ENCODE data around the gene HEXD.
"Not testable (repeated sequence)": the region's sequence is repeated elsewhere in the genome, so short reads cannot be mapped to it uniquely, and the experiment has no call there.

The HEXD gene

GRCh38 chr17:82376042-82376730 is 42.0 kb upstream of the HEXD start:
- no peak for TF ChIP-seq CTCF (IDR thresholded peaks at IDR 0.05; ENCODE audit: borderline replicate concordance, extremely low read depth, low read length, poor library complexity, severe bottlenecking)
- no peak for TF ChIP-seq EZH2 (IDR thresholded peaks at IDR 0.05; ENCODE audit: borderline replicate concordance, low read depth, low read length, severe bottlenecking)
- Histone ChIP-seq H3K9me3 (ENCODE audit: insufficient read depth, low read length, severe bottlenecking) (no peaks in the 10 kb centered on the region), H3K4me2 (ENCODE audit: insufficient read depth, low read length) (no peak overlapping the region), H3K27me3 (ENCODE audit: insufficient read depth, low read length, poor library complexity) (no peaks in the 10 kb centered on the region), H3K36me3 (ENCODE audit: insufficient read depth, low read length) (no peaks in the 10 kb centered on the region), H3K9ac (ENCODE audit: low read depth, low read length) (no peak overlapping the region), H4K20me1 (ENCODE audit: insufficient read depth, low read length) (no peaks in the 10 kb centered on the region), H2AFZ (ENCODE audit: low read depth, low read length) (no peak overlapping the region), H3K79me2 (ENCODE audit: insufficient read depth, low read length) (no peaks in the 10 kb centered on the region), H3K4me1 (ENCODE audit: insufficient read depth, low read length) (no peaks in the 10 kb centered on the region), H3K4me3 (ENCODE audit: low read depth in 1 of 2, low read length in 2 of 2) (no peak overlapping the region), H3K27ac (ENCODE audit: low read length) (no peak overlapping the region)
- ATAC-seq (ENCODE audit: insufficient read depth, low read depth) (peak; percentile 11; the same call in 1 of the 3 replicates), DNase-seq (no peak)

GRCh38 chr17:82377294-82377693 is 40.9 kb upstream of the HEXD start:
- not testable (repeated sequence) for H3K9me3 ChIP-seq (ENCODE audit: insufficient read depth, low read length, severe bottlenecking); H3K9ac ChIP-seq (ENCODE audit: low read depth, low read length); H3K4me1 ChIP-seq (ENCODE audit: insufficient read depth, low read length); DNase-seq; H3K27ac ChIP-seq (ENCODE audit: low read length); H3K79me2 ChIP-seq (ENCODE audit: insufficient read depth, low read length); H4K20me1 ChIP-seq (ENCODE audit: insufficient read depth, low read length); H3K36me3 ChIP-seq (ENCODE audit: insufficient read depth, low read length); H2AFZ ChIP-seq (ENCODE audit: low read depth, low read length); H3K4me2 ChIP-seq (ENCODE audit: insufficient read depth, low read length); H3K27me3 ChIP-seq (ENCODE audit: insufficient read depth, low read length, poor library complexity); ATAC-seq (ENCODE audit: insufficient read depth, low read depth); H3K4me3 ChIP-seq (ENCODE audit: low read depth in 1 of 2, low read length in 2 of 2)

GRCh38 chr17:82377924-82378740 is 40.0 kb upstream of the HEXD start:
- no peak overlapping the region for H2AFZ ChIP-seq (ENCODE audit: low read depth, low read length)
- no peak overlapping the region for H3K27ac ChIP-seq (ENCODE audit: low read length)
- no peaks in the 10 kb centered on the region for H3K27me3 ChIP-seq (ENCODE audit: insufficient read depth, low read length, poor library complexity)
- H3K36me3 ChIP-seq (ENCODE audit: insufficient read depth, low read length): no peaks in the 10 kb centered on the region
- no peak overlapping the region for H3K9ac ChIP-seq (ENCODE audit: low read depth, low read length)
- no peak overlapping the region for H3K4me2 ChIP-seq (ENCODE audit: insufficient read depth, low read length)
- H3K4me1 ChIP-seq (ENCODE audit: insufficient read depth, low read length): no peaks in the 10 kb centered on the region
- DNase-seq: no peak
- ATAC-seq (ENCODE audit: insufficient read depth, low read depth): no peak
- H4K20me1 ChIP-seq (ENCODE audit: insufficient read depth, low read length): no peaks in the 10 kb centered on the region
- no peak overlapping the region for H3K4me3 ChIP-seq (ENCODE audit: low read depth in 1 of 2, low read length in 2 of 2)
- H3K9me3 ChIP-seq (ENCODE audit: insufficient read depth, low read length, severe bottlenecking): no peaks in the 10 kb centered on the region
- no peaks in the 10 kb centered on the region for H3K79me2 ChIP-seq (ENCODE audit: insufficient read depth, low read length)
- TF ChIP-seq EZH2 (IDR thresholded peaks at IDR 0.05; ENCODE audit: borderline replicate concordance, low read depth, low read length, severe bottlenecking): no peak
- no peak for TF ChIP-seq CTCF (IDR thresholded peaks at IDR 0.05; ENCODE audit: borderline replicate concordance, extremely low read depth, low read length, poor library complexity, severe bottlenecking)

- no peak for DNase-seq
- Histone ChIP-seq H3K79me2 (ENCODE audit: insufficient read depth, low read length) (no peaks in the 10 kb centered on the region), H3K4me3 (ENCODE audit: low read depth in 1 of 2, low read length in 2 of 2) (no peak overlapping the region), H3K9ac (ENCODE audit: low read depth, low read length) (no peak overlapping the region), H3K27ac (ENCODE audit: low read length) (no peak overlapping the region), H4K20me1 (ENCODE audit: insufficient read depth, low read length) (no peaks in the 10 kb centered on the region), H3K36me3 (ENCODE audit: insufficient read depth, low read length) (no peaks in the 10 kb centered on the region), H3K4me2 (ENCODE audit: insufficient read depth, low read length) (no peak overlapping the region), H3K27me3 (ENCODE audit: insufficient read depth, low read length, poor library complexity) (no peaks in the 10 kb centered on the region), H3K9me3 (ENCODE audit: insufficient read depth, low read length, severe bottlenecking) (no peaks in the 10 kb centered on the region), H3K4me1 (ENCODE audit: insufficient read depth, low read length) (no peaks in the 10 kb centered on the region), H2AFZ (ENCODE audit: low read depth, low read length) (no peak overlapping the region)
- no peak for TF ChIP-seq CTCF (IDR thresholded peaks at IDR 0.05; ENCODE audit: borderline replicate concordance, extremely low read depth, low read length, poor library complexity, severe bottlenecking)
- no peak for TF ChIP-seq EZH2 (IDR thresholded peaks at IDR 0.05; ENCODE audit: borderline replicate concordance, low read depth, low read length, severe bottlenecking)
- no peak for ATAC-seq (ENCODE audit: insufficient read depth, low read depth)
Measured at GRCh38 chr17:82378741-82379021, 39.5 kb upstream of the HEXD start.

All from DND-41 (cell line).